ENCODE data around the gene MPP3. TPM values are rescaled to one million over a fixed set of nuclear protein-coding genes. Genes with fewer than 3 reads are reported as not detected.

Gene MPP3, protein sequence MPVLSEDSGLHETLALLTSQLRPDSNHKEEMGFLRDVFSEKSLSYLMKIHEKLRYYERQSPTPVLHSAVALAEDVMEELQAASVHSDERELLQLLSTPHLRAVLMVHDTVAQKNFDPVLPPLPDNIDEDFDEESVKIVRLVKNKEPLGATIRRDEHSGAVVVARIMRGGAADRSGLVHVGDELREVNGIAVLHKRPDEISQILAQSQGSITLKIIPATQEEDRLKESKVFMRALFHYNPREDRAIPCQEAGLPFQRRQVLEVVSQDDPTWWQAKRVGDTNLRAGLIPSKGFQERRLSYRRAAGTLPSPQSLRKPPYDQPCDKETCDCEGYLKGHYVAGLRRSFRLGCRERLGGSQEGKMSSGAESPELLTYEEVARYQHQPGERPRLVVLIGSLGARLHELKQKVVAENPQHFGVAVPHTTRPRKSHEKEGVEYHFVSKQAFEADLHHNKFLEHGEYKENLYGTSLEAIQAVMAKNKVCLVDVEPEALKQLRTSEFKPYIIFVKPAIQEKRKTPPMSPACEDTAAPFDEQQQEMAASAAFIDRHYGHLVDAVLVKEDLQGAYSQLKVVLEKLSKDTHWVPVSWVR
- 11.5 to 19.4 TPM (median 16.2 TPM) in 5 replicates for total RNA-seq (2022; extraction: Qiagen RNA extraction; ENCODE audit: low read depth)

DNA sequence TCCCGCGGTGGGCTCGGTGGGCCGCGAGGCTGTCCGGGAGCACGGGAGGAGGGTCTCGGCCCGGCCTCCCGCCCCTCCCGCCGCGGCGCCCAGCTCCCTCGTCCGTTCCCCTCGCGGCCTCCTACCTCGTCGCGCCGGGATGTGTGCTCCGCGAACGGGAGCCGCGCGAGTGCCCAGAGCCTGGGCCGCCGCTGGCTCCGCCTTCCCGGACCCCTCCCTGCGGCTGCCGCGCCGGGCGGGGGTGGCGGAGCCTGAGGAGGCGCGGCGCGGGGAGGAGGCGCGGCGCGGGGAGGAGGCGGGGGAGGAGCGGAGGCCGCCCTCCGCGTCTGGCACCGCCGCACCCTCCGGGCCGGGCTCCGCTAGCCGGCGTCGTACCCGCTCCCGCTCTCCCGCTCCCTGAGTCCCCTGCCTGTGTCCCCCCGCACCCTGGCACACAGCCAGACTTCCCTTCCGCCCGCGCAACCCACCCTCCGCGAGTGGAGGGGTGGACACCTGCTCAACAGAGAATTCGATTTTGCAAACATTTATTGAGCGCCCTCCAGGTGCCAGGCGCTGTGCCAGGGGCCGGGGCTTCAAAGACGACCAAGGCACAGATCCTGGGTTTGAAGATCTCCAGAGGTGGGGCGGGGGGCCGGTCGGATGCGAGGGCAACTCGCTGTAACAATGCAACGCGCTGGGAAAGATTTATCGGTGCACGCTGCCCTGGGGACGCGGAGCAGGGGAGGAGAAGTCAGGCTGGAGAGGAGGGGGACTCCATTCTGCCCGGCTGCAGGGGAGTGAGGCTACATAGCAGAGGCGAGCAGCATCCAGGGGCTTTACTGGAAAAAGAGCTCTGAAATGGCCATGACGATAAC, at the start of gene MPP3:
Gene MPP3, minus strand, starts transcription at position 171 of the 854 bp plus-strand sequence. CDS start 1,240 bp downstream, outside the sequence.

DNA sequence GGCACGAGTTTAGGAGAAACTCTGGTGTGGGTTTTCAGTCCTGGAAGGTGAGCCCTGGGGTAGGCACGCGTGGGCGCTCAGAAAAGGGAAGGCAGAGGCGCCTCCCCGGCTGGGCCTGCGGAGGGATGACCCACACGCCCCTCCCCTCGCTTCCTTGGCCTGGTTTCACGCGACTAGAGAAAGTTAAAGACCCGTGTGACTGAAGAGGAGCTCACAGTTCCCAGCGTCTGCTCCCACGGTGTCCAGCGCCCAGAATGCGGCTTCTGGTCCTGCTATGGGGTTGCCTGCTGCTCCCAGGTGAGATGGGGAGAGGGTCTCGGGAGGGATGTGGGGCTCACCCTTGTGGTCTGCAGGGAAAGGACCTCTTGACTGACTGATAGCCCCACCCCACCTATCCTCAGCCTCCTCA, 14.0 kb upstream of the MPP3 start, which contains the start of gene CD300LG:
Gene CD300LG, plus strand, starts transcription at position 214 of the 409 bp plus-strand sequence. Its CDS starts 41 bp downstream, at position 255.

DNA sequence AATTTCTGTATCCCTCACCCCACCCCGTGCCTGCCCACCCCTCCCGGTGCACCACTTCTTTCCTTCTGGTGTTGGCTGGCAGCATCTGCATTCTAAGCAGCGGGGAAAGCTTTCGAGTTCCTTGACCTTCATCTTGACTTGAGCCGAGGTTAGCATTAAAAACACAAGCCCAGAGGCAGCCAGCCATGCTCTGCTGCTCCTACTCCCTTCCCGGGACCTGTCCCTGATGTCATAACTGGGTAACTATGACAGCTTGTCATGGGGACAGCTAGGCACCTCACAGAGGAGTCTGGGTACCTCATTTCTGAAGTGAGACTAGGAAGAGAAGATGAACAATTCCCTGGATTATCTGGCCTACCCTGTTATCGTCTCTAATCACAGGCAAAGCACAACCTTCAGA, 52.8 kb downstream of the MPP3 start, which contains the start of gene CFAP97D1:
Gene CFAP97D1, plus strand, starts transcription at position 301 of the 400 bp plus-strand sequence. Its CDS starts 28 bp downstream, at position 329.

DNA sequence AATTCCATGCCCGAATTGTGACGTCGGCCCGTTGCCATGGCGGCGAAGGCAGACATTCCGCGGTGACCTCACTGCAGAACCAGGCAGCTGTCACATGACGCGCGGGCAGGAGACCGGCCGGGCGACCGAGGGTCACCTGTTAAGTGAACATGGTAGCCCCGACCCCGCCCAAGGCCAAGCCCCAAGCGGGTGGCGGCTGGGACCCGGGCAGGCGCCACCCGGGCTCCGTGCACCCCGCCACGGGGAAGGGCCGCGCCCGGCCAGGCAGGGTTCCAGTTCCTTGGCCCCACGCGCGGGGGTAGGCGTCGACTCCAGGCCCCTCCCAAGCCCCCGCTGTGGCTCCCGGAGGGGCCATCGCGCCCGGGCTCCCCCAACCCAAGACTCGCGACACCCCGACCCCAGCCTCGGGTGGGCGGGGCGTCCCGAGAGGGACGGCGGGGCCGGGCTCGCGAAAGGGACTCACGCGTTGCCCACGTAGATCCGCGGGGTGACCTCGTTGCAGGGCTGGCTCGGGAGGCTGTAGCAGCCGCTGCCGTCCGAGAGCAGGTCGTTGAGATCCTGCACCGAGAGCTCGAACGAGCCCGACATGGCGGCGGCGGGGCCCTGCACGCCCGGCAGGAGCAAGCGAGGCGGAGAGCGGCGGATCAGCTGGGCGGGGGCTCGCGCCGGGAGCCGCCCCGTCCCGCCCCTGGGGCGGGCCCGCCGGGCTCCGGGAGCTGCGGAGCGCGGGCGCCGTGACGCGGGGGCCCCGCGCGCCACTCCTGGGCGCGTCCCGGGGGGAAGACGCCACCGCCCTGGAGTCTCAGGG, 54.4 kb downstream of the MPP3 start, which contains the start of gene DUSP3:
Gene DUSP3, minus strand, starts transcription at position 641 of the 808 bp plus-strand sequence. Its CDS starts 53 bp downstream, at position 588.

DNA sequence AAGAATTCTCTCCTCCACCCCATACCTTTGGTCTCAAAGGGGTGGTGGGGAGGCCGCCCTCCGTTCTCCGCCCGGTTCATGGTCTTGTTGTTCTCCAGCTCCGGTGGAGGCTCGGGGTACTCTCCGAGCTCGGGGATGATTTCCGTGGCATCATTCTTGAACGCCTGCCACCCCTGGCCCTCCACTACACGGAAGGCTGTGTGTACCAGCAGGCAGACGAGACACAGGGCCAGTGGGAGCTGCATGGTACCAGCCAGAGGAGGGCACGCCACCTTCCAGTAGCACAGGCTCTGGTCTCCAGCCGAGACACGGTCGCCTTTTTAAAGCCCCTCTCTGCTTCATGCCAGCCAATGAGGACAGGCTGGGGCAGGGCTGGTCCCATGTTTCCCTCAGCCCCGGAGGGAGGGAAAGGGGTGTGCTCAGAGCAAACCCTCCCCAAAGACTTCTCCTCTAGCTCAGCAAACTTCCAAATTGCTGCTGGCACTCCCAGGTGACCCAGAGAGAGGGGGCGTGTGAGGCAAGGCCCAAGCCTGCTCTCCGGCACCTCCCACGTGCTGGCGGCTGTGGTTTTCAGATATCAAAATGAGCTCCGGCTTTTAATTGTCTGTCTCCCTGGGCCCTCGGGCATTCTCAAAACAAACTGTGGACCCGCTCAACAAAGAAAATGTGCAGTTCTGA, 74.3 kb downstream of the MPP3 start, which contains the start of gene SOST:
Gene SOST, minus strand, starts transcription at position 295 of the 678 bp plus-strand sequence. Its CDS starts 50 bp downstream, at position 245.

Other genes with a start within 250 kb of the MPP3 start
- not detected in 5 replicates for gene MEOX1, start 171.2 kb downstream of the MPP3 start, total RNA-seq (2022; extraction: Qiagen RNA extraction; ENCODE audit: low read depth)
- not detected in 5 replicates for gene SOST, start 74.4 kb downstream of the MPP3 start, total RNA-seq (2022; extraction: Qiagen RNA extraction; ENCODE audit: low read depth)
- gene DUSP3, start 54.2 kb downstream of the MPP3 start, total RNA-seq (2022; extraction: Qiagen RNA extraction; ENCODE audit: low read depth), result 57.5 to 67.7 TPM (median 63.4 TPM) in 5 replicates
- gene CFAP97D1, start 52.7 kb downstream of the MPP3 start, total RNA-seq (2022; extraction: Qiagen RNA extraction; ENCODE audit: low read depth), result not detected in 5 replicates
- not detected in 5 replicates for gene CD300LG, start 14.0 kb upstream of the MPP3 start, total RNA-seq (2022; extraction: Qiagen RNA extraction; ENCODE audit: low read depth)
- gene MPP2, start 74.4 kb upstream of the MPP3 start, total RNA-seq (2022; extraction: Qiagen RNA extraction; ENCODE audit: low read depth), result 0.99 to 2.4 TPM (median 2.0 TPM) in 5 replicates
- not detected in 5 replicates for gene PPY, start 109.3 kb upstream of the MPP3 start, total RNA-seq (2022; extraction: Qiagen RNA extraction; ENCODE audit: low read depth)
- gene PYY, start 120.8 kb upstream of the MPP3 start, total RNA-seq (2022; extraction: Qiagen RNA extraction; ENCODE audit: low read depth), result not detected in 5 replicates
- gene NAGS, start 171.5 kb upstream of the MPP3 start, total RNA-seq (2022; extraction: Qiagen RNA extraction; ENCODE audit: low read depth), result 0.76 to 2.5 TPM (median 1.1 TPM) in 5 replicates
- gene TMEM101, start 181.8 kb upstream of the MPP3 start, total RNA-seq (2022; extraction: Qiagen RNA extraction; ENCODE audit: low read depth), result 18.3 to 35.8 TPM (median 31.5 TPM) in 5 replicates
- gene LSM12, start 233.5 kb upstream of the MPP3 start, total RNA-seq (2022; extraction: Qiagen RNA extraction; ENCODE audit: low read depth), result 45.5 to 56.7 TPM (median 51.4 TPM) in 5 replicates
- gene G6PC3, start 237.6 kb upstream of the MPP3 start, total RNA-seq (2022; extraction: Qiagen RNA extraction; ENCODE audit: low read depth), result 103 to 179 TPM (median 166 TPM) in 5 replicates

Data from A549 treated with ZK216348 at 1 μM for 4 hours (cell line).